ENCODE measurements around the gene ZIC2.

DNA sequence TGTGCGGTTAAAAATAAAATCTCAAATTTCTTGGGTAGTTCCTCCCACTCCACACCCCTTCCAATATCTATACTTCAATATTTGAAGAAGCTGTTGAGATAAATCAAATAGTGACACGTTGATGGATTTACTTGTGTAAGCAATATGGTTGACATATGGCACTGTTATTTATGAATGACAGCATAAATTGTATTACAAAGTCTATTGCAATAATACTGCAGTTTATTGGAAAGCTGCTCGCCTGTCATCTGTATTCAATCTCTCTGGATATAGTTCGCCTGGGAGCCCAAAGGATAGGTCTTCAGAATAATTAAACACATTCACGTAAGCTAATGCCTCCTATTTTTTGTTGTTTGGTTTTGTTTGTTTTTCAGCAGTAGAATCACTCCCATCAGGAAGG lies 5.0 kb upstream of the ZIC2 start:
- TF ChIP-seq CTCF (IDR thresholded peaks at IDR 0.05 in 8 of 11, conservative IDR thresholded peaks at IDR 0.05 in 3 of 11) (no peak), POLR2A (IDR thresholded peaks at IDR 0.05) (no peak)
